H9 (cell line): ENCODE measurements around the gene RPS21. TPM values are rescaled to one million over a fixed set of nuclear protein-coding genes. Genes with fewer than 3 reads are reported as not detected.

Experiments
- DNase-seq: peaks from one replicate; pipeline ENCODE4 v3.0.0-alpha.2; 2017
- H2AFZ ChIP-seq: one replicate; pipeline ENCODE4 v1.6.1; 2013; ENCODE audit warnings: mild to moderate bottlenecking, low read length, control low read depth, moderate library complexity
- H2AK5ac ChIP-seq: 2 replicates; pipeline ENCODE4 v1.6.1; 2013; ENCODE audit warnings: low read length, control low read depth, mixed read lengths; ENCODE audit not compliant: insufficient read length
- H2BK120ac ChIP-seq: one replicate; pipeline ENCODE4 v1.6.1; 2013; ENCODE audit warnings: low read depth, mild to moderate bottlenecking, low read length, control low read depth, inconsistent platforms; ENCODE audit not compliant: poor library complexity, severe bottlenecking
- H2BK12ac ChIP-seq: 2 replicates; pipeline ENCODE4 v1.6.1; 2013; ENCODE audit warnings: low read length, control low read depth, mixed read lengths, low read depth; ENCODE audit not compliant: insufficient read length
- H2BK15ac ChIP-seq: 2 replicates; pipeline ENCODE4 v1.6.1; 2013; ENCODE audit warnings: low read depth, low read length, control low read depth
- H2BK20ac ChIP-seq: one replicate; pipeline ENCODE4 v1.6.1; 2013; ENCODE audit warnings: low read depth, mild to moderate bottlenecking, low read length, control low read depth, inconsistent platforms; ENCODE audit not compliant: poor library complexity, severe bottlenecking
- H2BK5ac ChIP-seq: 2 replicates; pipeline ENCODE4 v1.6.1; 2013; ENCODE audit warnings: low read length, control low read depth, mixed read lengths; ENCODE audit not compliant: insufficient read length
- H3K14ac ChIP-seq: 2 replicates; pipeline ENCODE4 v1.6.1; 2013; ENCODE audit warnings: low read length, control low read depth; ENCODE audit not compliant: insufficient read depth
- H3K18ac ChIP-seq: 2 replicates; pipeline ENCODE4 v1.6.1; 2013; ENCODE audit warnings: low read depth, mild to moderate bottlenecking, mixed read lengths, low read length, control low read depth; ENCODE audit not compliant: insufficient read length
- H3K23ac ChIP-seq: 2 replicates; pipeline ENCODE4 v1.6.1; 2013; ENCODE audit warnings: low read length, control low read depth, mixed read lengths, low read depth; ENCODE audit not compliant: insufficient read length
- H3K23me2 ChIP-seq: 2 replicates; pipeline ENCODE4 v1.6.1; 2013; ENCODE audit warnings: low read depth, mild to moderate bottlenecking, mixed read lengths, low read length, control low read depth; ENCODE audit not compliant: insufficient read length, poor library complexity, severe bottlenecking
- H3K27ac ChIP-seq: 2 replicates; pipeline ENCODE4 v1.5.1; 2013; ENCODE audit warnings: low read length, control low read depth, mixed read lengths, low read depth; ENCODE audit not compliant: insufficient read length
- H3K27me3 ChIP-seq: 2 replicates; pipeline ENCODE4 v1.6.1; 2013; ENCODE audit warnings: low read length, control low read depth, inconsistent platforms; ENCODE audit not compliant: insufficient read depth
- H3K4ac ChIP-seq: 2 replicates; pipeline ENCODE4 v1.6.1; 2013; ENCODE audit warnings: low read depth, mild to moderate bottlenecking, control low read depth, inconsistent platforms, low read length, moderate library complexity
- H3K4me1 ChIP-seq: 2 replicates; pipeline ENCODE4 v1.6.1; 2013; ENCODE audit warnings: low read length, control low read depth, inconsistent platforms; ENCODE audit not compliant: insufficient read depth
- H3K4me2 ChIP-seq: 2 replicates; pipeline ENCODE4 v1.6.1; 2013; ENCODE audit warnings: low read length, control low read depth, mixed read lengths; ENCODE audit not compliant: insufficient read length, insufficient read depth
- H3K56ac ChIP-seq: 2 replicates; pipeline ENCODE4 v1.6.1; 2013; ENCODE audit warnings: low read depth, mild to moderate bottlenecking, mixed read lengths, low read length, control low read depth; ENCODE audit not compliant: insufficient read length
- H3K79me1 ChIP-seq: 2 replicates; pipeline ENCODE4 v1.6.1; 2013; ENCODE audit warnings: low read depth, mild to moderate bottlenecking, moderate library complexity, low read length, control low read depth, inconsistent platforms; ENCODE audit not compliant: insufficient read depth, poor library complexity, severe bottlenecking
- H3K79me2 ChIP-seq: 2 replicates; pipeline ENCODE4 v1.6.1; 2013; ENCODE audit warnings: low read length, control low read depth, inconsistent platforms; ENCODE audit not compliant: insufficient read depth
- H3K9ac ChIP-seq: 2 replicates; pipeline ENCODE4 v1.6.1; 2013; ENCODE audit warnings: low read length, control low read depth, mixed read lengths; ENCODE audit not compliant: insufficient read length; ENCODE audit errors: extremely low read depth
- H3K9me3 ChIP-seq: one replicate; pipeline ENCODE4 v1.6.1; 2013; ENCODE audit warnings: low read depth, low read length, inconsistent platforms; ENCODE audit not compliant: control insufficient read depth
- H3T11ph ChIP-seq: one replicate; pipeline ENCODE4 v1.6.1; 2013; ENCODE audit warnings: mild to moderate bottlenecking, low read length, control low read depth, inconsistent platforms
- H4K20me1 ChIP-seq: one replicate; pipeline ENCODE4 v1.6.1; 2013; ENCODE audit not compliant: control insufficient read depth, insufficient read length, insufficient read depth
- H4K5ac ChIP-seq: 2 replicates; pipeline ENCODE4 v1.6.1; 2013; ENCODE audit warnings: low read depth, mild to moderate bottlenecking, mixed read lengths, low read length, control low read depth; ENCODE audit not compliant: insufficient read length
- H4K8ac ChIP-seq: replicated peaks from 2 replicates; pipeline ENCODE4 v1.6.1; 2013; ENCODE audit warnings: low read length, control low read depth, mixed read lengths, low read depth; ENCODE audit not compliant: insufficient read length
- H4K91ac ChIP-seq: 2 replicates; pipeline ENCODE4 v1.6.1; 2013; ENCODE audit warnings: low read depth, mild to moderate bottlenecking, moderate library complexity, mixed read lengths, low read length, control low read depth; ENCODE audit not compliant: insufficient read length
- H3K27ac Mint-ChIP-seq, 3 experiments: 2 replicates in 2 of 3; 3 replicates in 1 of 3; pipeline ENCODE4 v1.8.0; 2020 to 2021; ENCODE audit warnings: mixed read lengths in 3 of 3, mild to moderate bottlenecking in 1 of 3, moderate library complexity in 1 of 3
- H3K27me3 Mint-ChIP-seq: 2 replicates; pipeline ENCODE4 v1.8.0; 2021; ENCODE audit warnings: low read depth, mild to moderate bottlenecking, moderate library complexity, mixed read lengths
- H3K36me3 Mint-ChIP-seq, 3 experiments: 2 replicates in 2 of 3; 3 replicates in 1 of 3; pipeline ENCODE4 v1.8.0; 2020 to 2021; ENCODE audit warnings: low read depth in 3 of 3, mixed read lengths in 3 of 3; ENCODE audit not compliant: insufficient read depth in 1 of 3
- H3K4me1 Mint-ChIP-seq, 2 experiments: 2 replicates each; pipeline ENCODE4 v1.8.0; 2020; ENCODE audit warnings: mixed read lengths in 2 of 2
- H3K4me3 Mint-ChIP-seq, 2 experiments: 2 replicates in 1 of 2; 3 replicates in 1 of 2; pipeline ENCODE4 v1.8.0; 2020 to 2021; ENCODE audit warnings: mild to moderate bottlenecking in 2 of 2, mixed read lengths in 2 of 2, moderate library complexity in 1 of 2
- H3K9me3 Mint-ChIP-seq, 2 experiments: 2 replicates in 1 of 2; 3 replicates in 1 of 2; pipeline ENCODE4 v1.8.0; 2020; ENCODE audit warnings: mild to moderate bottlenecking in 2 of 2, mixed read lengths in 2 of 2, moderate library complexity in 1 of 2
- CTCF ChIP-seq: fragments of 200-600 bp; sonication (generic); conservative IDR thresholded peaks from 3 replicates; pipeline ENCODE4 v1.8.0; 2021; ENCODE audit warnings: antibody characterized with exemption, mild to moderate bottlenecking
- WGBS: extraction: QIAGEN DNeasy Blood & Tissue Kit; methylation state at CpG from one replicate; pipeline ENCODE4 v1.1.7; 2013; ENCODE audit warnings: missing lambda C conversion rate, low lambda C conversion rate, mixed read lengths; ENCODE audit not compliant: insufficient read length; ENCODE audit errors: extremely low coverage; 5-methylcytosine and 5-hydroxymethylcytosine counted together
- total RNA-seq: library from RNA; stranded (reverse); gene quantifications from 2 replicates; pipeline ENCODE4 v1.2.1, GENCODE V29; 2021

The RPS21 gene
- total RNA-seq, 1 experiment from 2014 or later, result 1,715 TPM

GRCh38 chr20:62404112-62404665 is 17.3 kb downstream of the RPS21 start:
- H3T11ph ChIP-seq, result no peak overlapping the region
- H3K27ac ChIP-seq, result no peak overlapping the region
- no peaks in the 10 kb centered on the region for H3K23me2 ChIP-seq
- Mint-ChIP-seq H3K4me3 (no peak overlapping the region; a peak in 1 of 5 replicates), H3K27me3 (peaks cover 6% of the 10 kb centered on the region), H3K4me1 (peaks cover 9 to 18% of the 10 kb centered on the region in 2 experiments), H3K27ac (no peak overlapping the region; a peak in 1 of 7 replicates), H3K36me3 (peaks cover 0 to 4% (median 0%) of the 10 kb centered on the region in 3 experiments; a peak in 1 of 7 replicates), H3K9me3 (no peaks in the 10 kb centered on the region)
- H3K4me1 ChIP-seq, result no peaks in the 10 kb centered on the region
- no peak overlapping the region for H3K18ac ChIP-seq
- no CpG with 5 or more reads among the region's 9 CpGs for WGBS
- TF ChIP-seq CTCF, result no peak
- H3K4ac ChIP-seq, result no peak overlapping the region
- no peak overlapping the region for H2BK15ac ChIP-seq
- H3K56ac ChIP-seq, result no peak overlapping the region
- H2BK5ac ChIP-seq, result no peak overlapping the region
- H2AK5ac ChIP-seq, result no peak overlapping the region
- H2BK20ac ChIP-seq, result no peak overlapping the region
- H4K5ac ChIP-seq, result no peak overlapping the region
- H3K23ac ChIP-seq, result no peak overlapping the region
- no peaks in the 10 kb centered on the region for H3K79me1 ChIP-seq
- H4K20me1 ChIP-seq, result no peaks in the 10 kb centered on the region
- no peak overlapping the region for H2BK12ac ChIP-seq
- H3K4me2 ChIP-seq, result no peak overlapping the region
- no peak overlapping the region for H2AFZ ChIP-seq
- DNase-seq, result no peak
- H3K9ac ChIP-seq, result no peak overlapping the region
- H3K27me3 ChIP-seq, result no peaks in the 10 kb centered on the region
- H2BK120ac ChIP-seq, result no peak overlapping the region
- no peak overlapping the region for H3K14ac ChIP-seq
- H3K9me3 ChIP-seq, result no peaks in the 10 kb centered on the region
- no peaks in the 10 kb centered on the region for H3K79me2 ChIP-seq
- H4K91ac ChIP-seq, result no peak overlapping the region
- H4K8ac ChIP-seq, result no peak overlapping the region
